Coronary artery (tissue), 2 donors: ENCODE measurements around the gene PRR11.
A peak's percentile ranks its signal among the peaks of the same experiment; 100 is the strongest.

ENCODE experiments used
- DNase-seq: peaks from one replicate; pipeline ENCODE4 v3.0.0-alpha.2; 2017; ENCODE audit warnings: low spot score
- H3K27ac ChIP-seq, 2 donors: fragments of 200-600 bp; sonication (generic); one replicate each; pipeline ENCODE4 v1.5.1; 2016 to 2019
- H3K4me3 ChIP-seq: fragments of 200-600 bp; sonication (generic); 2 replicates; pipeline ENCODE4 v1.5.1; 2016; ENCODE audit warnings: mild to moderate bottlenecking, moderate library complexity
- TF ChIP-seq, protein P1 (sequence below): fragments of 200-600 bp; sonication (generic); IDR thresholded peaks from one replicate; pipeline ENCODE4 v1.5.1; 2019; ENCODE audit warnings: antibody characterized with exemption

Gene PRR11

DNA sequence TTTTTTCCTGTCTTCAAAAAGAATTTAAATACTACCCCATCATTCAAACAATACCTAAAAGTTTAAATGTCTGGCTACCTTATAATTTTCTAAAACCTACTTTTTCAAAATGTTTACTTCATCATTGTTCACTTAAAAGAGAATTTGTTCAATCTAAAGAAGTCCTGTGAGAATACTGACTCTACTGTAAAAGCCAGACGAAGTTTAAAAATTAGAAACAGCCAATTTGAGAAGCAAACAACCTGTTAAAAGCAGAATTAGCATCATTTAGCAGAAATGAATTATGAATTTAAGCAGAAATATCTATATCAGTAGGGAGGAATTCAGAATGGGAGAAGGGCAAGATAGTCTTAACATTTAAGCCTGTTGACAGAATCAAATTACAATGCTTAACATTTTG, 2.6 kb upstream of the PRR11 start:
- peak overlapping the region in 1 of 2 donors; percentile 59 for H3K27ac ChIP-seq
- no peak overlapping the region for H3K4me3 ChIP-seq
- TF ChIP-seq, protein P1, sequence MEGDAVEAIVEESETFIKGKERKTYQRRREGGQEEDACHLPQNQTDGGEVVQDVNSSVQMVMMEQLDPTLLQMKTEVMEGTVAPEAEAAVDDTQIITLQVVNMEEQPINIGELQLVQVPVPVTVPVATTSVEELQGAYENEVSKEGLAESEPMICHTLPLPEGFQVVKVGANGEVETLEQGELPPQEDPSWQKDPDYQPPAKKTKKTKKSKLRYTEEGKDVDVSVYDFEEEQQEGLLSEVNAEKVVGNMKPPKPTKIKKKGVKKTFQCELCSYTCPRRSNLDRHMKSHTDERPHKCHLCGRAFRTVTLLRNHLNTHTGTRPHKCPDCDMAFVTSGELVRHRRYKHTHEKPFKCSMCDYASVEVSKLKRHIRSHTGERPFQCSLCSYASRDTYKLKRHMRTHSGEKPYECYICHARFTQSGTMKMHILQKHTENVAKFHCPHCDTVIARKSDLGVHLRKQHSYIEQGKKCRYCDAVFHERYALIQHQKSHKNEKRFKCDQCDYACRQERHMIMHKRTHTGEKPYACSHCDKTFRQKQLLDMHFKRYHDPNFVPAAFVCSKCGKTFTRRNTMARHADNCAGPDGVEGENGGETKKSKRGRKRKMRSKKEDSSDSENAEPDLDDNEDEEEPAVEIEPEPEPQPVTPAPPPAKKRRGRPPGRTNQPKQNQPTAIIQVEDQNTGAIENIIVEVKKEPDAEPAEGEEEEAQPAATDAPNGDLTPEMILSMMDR: no peak
- DNase-seq: no peak

DNA sequence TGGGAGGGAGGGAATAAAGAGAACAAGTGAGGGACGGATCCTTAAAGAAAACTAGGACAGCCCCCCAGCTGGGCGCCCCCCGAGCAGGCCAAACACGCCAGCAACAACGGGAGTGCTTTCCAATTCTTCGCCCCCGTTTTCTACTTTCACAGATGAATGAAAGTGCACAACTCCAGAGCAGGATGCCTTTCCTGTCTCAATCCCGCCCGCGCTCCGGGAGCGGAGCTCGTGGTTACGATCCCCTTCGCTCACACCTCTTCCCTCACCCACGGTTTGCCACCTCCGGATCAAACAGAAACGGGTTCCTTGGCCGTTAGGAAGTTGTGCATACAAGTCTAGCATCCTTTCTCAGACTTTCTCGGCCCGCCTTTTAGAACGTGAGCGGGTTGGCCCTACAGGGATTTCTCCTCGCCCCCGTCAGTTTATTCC, 1.2 kb upstream of the PRR11 start:
- TF ChIP-seq, protein P1: no peak
- Histone ChIP-seq H3K27ac (peak overlapping the region; percentile 59 to 83), H3K4me3 (peak overlapping the region; percentile 85)
- DNase-seq: peak; percentile 75

- DNase-seq: peak; percentile 99
- TF ChIP-seq, protein P1: no peak
- Histone ChIP-seq H3K27ac (peak within 1 kb of the TSS; percentile 59 to 83), H3K4me3 (peak within 1 kb of the TSS; percentile 85)
These were observed 666 bp upstream of the PRR11 start, which contains the start of gene SKA2 for GRCh38 chr17:59154721-59155438. TSS of gene SKA2 (minus strand) at chr17:59155186. CDS start at chr17:59155163, 23 bp downstream.

DNA sequence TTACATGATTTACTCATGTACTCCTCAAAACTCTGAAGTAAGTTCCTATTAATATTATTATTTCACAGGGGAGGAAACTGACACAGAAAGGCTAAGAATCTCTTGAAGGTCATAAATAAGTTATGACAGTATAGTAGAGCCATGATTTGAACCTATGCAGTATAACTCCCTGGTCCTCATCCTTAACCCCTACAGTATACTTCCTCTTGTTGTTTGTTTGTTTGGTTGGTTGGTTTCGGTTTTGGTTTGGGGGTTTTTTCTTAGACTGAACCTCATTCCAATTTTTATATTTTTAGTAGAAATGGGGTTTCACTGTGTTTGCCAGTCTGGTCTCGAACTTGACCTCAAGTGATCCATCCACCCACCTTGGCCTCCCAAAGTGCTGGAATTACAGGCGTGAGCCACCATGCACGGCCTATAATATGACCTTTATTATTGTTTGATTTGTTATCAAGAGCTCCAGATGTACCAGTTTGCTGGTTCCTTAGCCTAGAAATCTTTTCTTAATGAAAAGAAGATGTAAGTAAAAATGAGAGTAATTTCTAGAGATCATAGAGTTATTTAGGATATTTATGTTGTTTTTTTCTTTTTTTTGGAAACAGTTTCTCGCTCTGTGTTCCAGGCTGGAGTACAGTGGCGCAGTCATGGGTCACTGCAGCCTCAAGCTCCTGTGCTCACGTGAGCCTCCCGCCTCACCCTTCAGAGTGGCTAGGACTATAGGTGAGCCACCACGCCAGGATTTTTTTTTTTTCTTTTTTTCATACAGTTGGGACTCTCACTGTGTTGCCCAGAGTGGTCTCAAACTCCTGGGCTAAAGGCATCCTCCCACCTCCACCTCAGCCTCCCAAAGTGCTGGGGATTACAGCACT, 4.8 kb downstream of the PRR11 start:
- TF ChIP-seq, protein P1: no peak
- Histone ChIP-seq H3K4me3 (no peak overlapping the region), H3K27ac (no peak overlapping the region)
- DNase-seq: no peak

GRCh38 chr17:59161477-59161876, 5.9 kb downstream of the PRR11 start:
- TF ChIP-seq, protein P1: no peak
- DNase-seq: no peak
- H3K27ac ChIP-seq: no peak overlapping the region

GRCh38 chr17:59165933-59166342, 10.4 kb downstream of the PRR11 start:
- Histone ChIP-seq H3K4me3 (no peak overlapping the region), H3K27ac (no peak overlapping the region)
- DNase-seq: no peak
- TF ChIP-seq, protein P1: no peak

More at GRCh38 chr17:59161477-59161876, 5.9 kb downstream of the PRR11 start:
- no peak overlapping the region for H3K4me3 ChIP-seq
